Measurements from ENCODE around the gene RAB34.
A peak's percentile ranks its signal among the peaks of the same experiment; 100 is the strongest.
"Not testable (repeated sequence)": the region's sequence is repeated elsewhere in the genome, so short reads cannot be mapped to it uniquely, and the experiment has no call there.

RAB34 gene

GRCh38 chr17:28726627-28727491 lies 9.2 kb upstream of the RAB34 start:
- DNase-seq = peak; percentile 94

- DNase-seq = peak; percentile 83
Observed at GRCh38 chr17:28726226-28726626, 8.6 kb upstream of the RAB34 start, which contains the start of gene TLCD1. TSS of gene TLCD1 (minus strand) at chr17:28726233. CDS start at chr17:28726097, 136 bp downstream.

- DNase-seq = peak; percentile 62
Observed at GRCh38 chr17:28725660-28726225, 8.1 kb upstream of the RAB34 start.

GRCh38 chr17:28725166-28725659 lies 7.5 kb upstream of the RAB34 start:
- DNase-seq = no peak

GRCh38 chr17:28724500-28725165 lies 7.0 kb upstream of the RAB34 start:
- no peak for DNase-seq

GRCh38 chr17:28723836-28724499 lies 6.3 kb upstream of the RAB34 start:
- not testable (repeated sequence) for DNase-seq

- no peak for DNase-seq
Observed at GRCh38 chr17:28723159-28723835, 5.6 kb upstream of the RAB34 start.

GRCh38 chr17:28722417-28723158 lies 4.9 kb upstream of the RAB34 start:
- no peak for DNase-seq

GRCh38 chr17:28720997-28721329 lies 3.3 kb upstream of the RAB34 start:
- not testable (repeated sequence) for DNase-seq

- peak; percentile 50 for DNase-seq
Observed at GRCh38 chr17:28720247-28720996, 2.8 kb upstream of the RAB34 start.

- no peak for DNase-seq
Observed at GRCh38 chr17:28719021-28719433, 1.4 kb upstream of the RAB34 start.

- DNase-seq = no peak
Observed at GRCh38 chr17:28718333-28719020, 809 bp upstream of the RAB34 start.

GRCh38 chr17:28716740-28717577 lies 709 bp downstream of the RAB34 start:
- DNase-seq = no peak

GRCh38 chr17:28715217-28715616 lies 2.5 kb downstream of the RAB34 start:
- no peak for DNase-seq

- no peak for DNase-seq
Observed at GRCh38 chr17:28714281-28714680, 3.4 kb downstream of the RAB34 start.

- no peak for DNase-seq
Observed at GRCh38 chr17:28712705-28713415, 4.8 kb downstream of the RAB34 start.

GRCh38 chr17:28712032-28712704 lies 5.5 kb downstream of the RAB34 start:
- peak; percentile 73 for DNase-seq

- no peak for DNase-seq
Observed at GRCh38 chr17:28711723-28712031, 6.0 kb downstream of the RAB34 start, which contains the start of gene PROCA1. TSS of gene PROCA1 (minus strand) at chr17:28711888. CDS start at chr17:28711660, 228 bp downstream.
